K562 (cell line): ENCODE measurements around the gene CORO6.

ENCODE experiments used
- ADNP ChIP-seq: fragments of 200-800 bp; sonication (Bioruptor generic); IDR thresholded peaks from 2 replicates; pipeline ENCODE4 v1.6.1; 2016; ENCODE audit warnings: missing genetic modification characterization, missing compliant biosample characterization
- CEBPB ChIP-seq: fragments of 450-650 bp; IDR thresholded peaks from 2 replicates; pipeline ENCODE4 v1.6.1; 2016; ENCODE audit warnings: missing genetic modification characterization, missing compliant biosample characterization
- CEBPZ ChIP-seq: fragments of 150-350 bp; IDR thresholded peaks from 2 replicates; pipeline ENCODE4 v1.6.1; 2014; ENCODE audit warnings: low read depth, mild to moderate bottlenecking, low read length, borderline replicate concordance
- EGR1 ChIP-seq: fragments of 450-650 bp; conservative IDR thresholded peaks from 2 replicates; pipeline ENCODE4 v1.6.1; 2017; ENCODE audit warnings: mild to moderate bottlenecking
- HOMEZ ChIP-seq: fragments of 250-450 bp; sonication (Bioruptor Pico); IDR thresholded peaks from 2 replicates; pipeline ENCODE4 v1.4.0; 2020; ENCODE audit warnings: mild to moderate bottlenecking, moderate library complexity
- MXD1 ChIP-seq: fragments of 250-450 bp; sonication (Bioruptor Pico); IDR thresholded peaks from 2 replicates; pipeline ENCODE4 v1.8.0; 2021; ENCODE audit warnings: borderline replicate concordance, mild to moderate bottlenecking, moderate library complexity; ENCODE audit not compliant: poor library complexity, severe bottlenecking
- NFYB ChIP-seq: IDR thresholded peaks from 2 replicates; pipeline ENCODE4 v1.6.1; 2011; ENCODE audit warnings: mild to moderate bottlenecking, moderate library complexity; ENCODE audit not compliant: insufficient read length; ENCODE audit errors: extremely low read depth
- POLR2AphosphoS5 ChIP-seq: IDR thresholded peaks from 2 replicates; pipeline ENCODE4 v1.6.1; 2011; ENCODE audit warnings: mild to moderate bottlenecking, low read depth, low read length, moderate library complexity; ENCODE audit not compliant: control insufficient read depth, insufficient read depth
- SPI1 ChIP-seq: IDR thresholded peaks from 2 replicates; pipeline ENCODE4 v1.6.1; 2011; ENCODE audit warnings: low read depth, low read length, control low read depth, borderline replicate concordance
- ZBTB9 ChIP-seq: fragments of 450-650 bp; formaldehyde crosslinking; IDR thresholded peaks from 2 replicates; pipeline ENCODE4 v1.4.0; 2020; ENCODE audit warnings: mild to moderate bottlenecking, moderate library complexity

GRCh38 chr17:29565643-29566472 is 56.9 kb downstream of the CORO6 start:
- TF ChIP-seq CEBPB (tag) (no peak), ZBTB9 (no peak), ADNP (tag) (no peak), NFYB (no peak), MXD1 (CRISPR knock-in tag) (no peak), CEBPZ (no peak), HOMEZ (CRISPR knock-in tag) (no peak), POLR2AphosphoS5 (no peak), SPI1 (no peak), EGR1 (no peak)
